Measurements from ENCODE around the gene ATP5PO. TPM values are rescaled to one million over a fixed set of nuclear protein-coding genes. Genes with fewer than 3 reads are reported as not detected.

The ATP5PO gene
- total and polyA plus RNA-seq, 2 of the 13 experiments (the other 11 are each of a cell fraction or from before 2014, with no cell fraction given) = 256 to 297 TPM

GRCh38 chr21:33915368-33916199 is at the start of gene ATP5PO (continued):
- TF ChIP-seq, protein P1, sequence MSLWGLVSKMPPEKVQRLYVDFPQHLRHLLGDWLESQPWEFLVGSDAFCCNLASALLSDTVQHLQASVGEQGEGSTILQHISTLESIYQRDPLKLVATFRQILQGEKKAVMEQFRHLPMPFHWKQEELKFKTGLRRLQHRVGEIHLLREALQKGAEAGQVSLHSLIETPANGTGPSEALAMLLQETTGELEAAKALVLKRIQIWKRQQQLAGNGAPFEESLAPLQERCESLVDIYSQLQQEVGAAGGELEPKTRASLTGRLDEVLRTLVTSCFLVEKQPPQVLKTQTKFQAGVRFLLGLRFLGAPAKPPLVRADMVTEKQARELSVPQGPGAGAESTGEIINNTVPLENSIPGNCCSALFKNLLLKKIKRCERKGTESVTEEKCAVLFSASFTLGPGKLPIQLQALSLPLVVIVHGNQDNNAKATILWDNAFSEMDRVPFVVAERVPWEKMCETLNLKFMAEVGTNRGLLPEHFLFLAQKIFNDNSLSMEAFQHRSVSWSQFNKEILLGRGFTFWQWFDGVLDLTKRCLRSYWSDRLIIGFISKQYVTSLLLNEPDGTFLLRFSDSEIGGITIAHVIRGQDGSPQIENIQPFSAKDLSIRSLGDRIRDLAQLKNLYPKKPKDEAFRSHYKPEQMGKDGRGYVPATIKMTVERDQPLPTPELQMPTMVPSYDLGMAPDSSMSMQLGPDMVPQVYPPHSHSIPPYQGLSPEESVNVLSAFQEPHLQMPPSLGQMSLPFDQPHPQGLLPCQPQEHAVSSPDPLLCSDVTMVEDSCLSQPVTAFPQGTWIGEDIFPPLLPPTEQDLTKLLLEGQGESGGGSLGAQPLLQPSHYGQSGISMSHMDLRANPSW (CRISPR knock-in tag; IDR thresholded peaks at IDR 0.05; ENCODE audit: borderline replicate concordance) = no peak; the same call in 1 of the 2 replicates
- TF ChIP-seq RERE (CRISPR knock-in tag; IDR thresholded peaks at IDR 0.05; ENCODE audit: low read depth) (0 out of 2 replicates have a peak, but pooled peaks have one; percentile 22), ZNF350 (CRISPR knock-in tag; IDR thresholded peaks at IDR 0.05; ENCODE audit: borderline replicate concordance, low read depth) (peak; percentile 69), FOXO1 (CRISPR knock-in tag; IDR thresholded peaks at IDR 0.05) (no peak), FOSL2 (CRISPR knock-in tag; IDR thresholded peaks at IDR 0.05) (no peak), MTERF4 (CRISPR knock-in tag; IDR thresholded peaks at IDR 0.05) (no peak), CBX1 (IDR thresholded peaks at IDR 0.05; ENCODE audit: low read depth) (no peak), TBL1XR1 (IDR thresholded peaks at IDR 0.05; ENCODE audit: borderline replicate concordance, low read length, partially characterized antibody) (no peak), ZBTB7A (CRISPR knock-in tag; IDR thresholded peaks at IDR 0.05) (no peak), IKZF4 (CRISPR knock-in tag; IDR thresholded peaks at IDR 0.05; ENCODE audit: borderline replicate concordance, low read depth, not compliant biosample characterization) (no peak), HOMEZ (CRISPR knock-in tag; IDR thresholded peaks at IDR 0.05; ENCODE audit: low read depth) (no peak), MED8 (CRISPR knock-in tag; IDR thresholded peaks at IDR 0.05; ENCODE audit: insufficient replicate concordance) (no peak)
- TF ChIP-seq, protein P2, sequence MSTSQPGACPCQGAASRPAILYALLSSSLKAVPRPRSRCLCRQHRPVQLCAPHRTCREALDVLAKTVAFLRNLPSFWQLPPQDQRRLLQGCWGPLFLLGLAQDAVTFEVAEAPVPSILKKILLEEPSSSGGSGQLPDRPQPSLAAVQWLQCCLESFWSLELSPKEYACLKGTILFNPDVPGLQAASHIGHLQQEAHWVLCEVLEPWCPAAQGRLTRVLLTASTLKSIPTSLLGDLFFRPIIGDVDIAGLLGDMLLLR (CRISPR knock-in tag; IDR thresholded peaks at IDR 0.05) = no peak
- TF ChIP-seq, protein P3, sequence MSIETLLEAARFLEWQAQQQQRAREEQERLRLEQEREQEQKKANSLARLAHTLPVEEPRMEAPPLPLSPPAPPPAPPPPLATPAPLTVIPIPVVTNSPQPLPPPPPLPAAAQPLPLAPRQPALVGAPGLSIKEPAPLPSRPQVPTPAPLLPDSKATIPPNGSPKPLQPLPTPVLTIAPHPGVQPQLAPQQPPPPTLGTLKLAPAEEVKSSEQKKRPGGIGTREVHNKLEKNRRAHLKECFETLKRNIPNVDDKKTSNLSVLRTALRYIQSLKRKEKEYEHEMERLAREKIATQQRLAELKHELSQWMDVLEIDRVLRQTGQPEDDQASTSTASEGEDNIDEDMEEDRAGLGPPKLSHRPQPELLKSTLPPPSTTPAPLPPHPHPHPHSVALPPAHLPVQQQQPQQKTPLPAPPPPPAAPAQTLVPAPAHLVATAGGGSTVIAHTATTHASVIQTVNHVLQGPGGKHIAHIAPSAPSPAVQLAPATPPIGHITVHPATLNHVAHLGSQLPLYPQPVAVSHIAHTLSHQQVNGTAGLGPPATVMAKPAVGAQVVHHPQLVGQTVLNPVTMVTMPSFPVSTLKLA (IDR thresholded peaks at IDR 0.05) = no peak
